HepG2 (cell line): Measurements from ENCODE around the gene CTLA4. TPM values are rescaled to one million over a fixed set of nuclear protein-coding genes. Genes with fewer than 3 reads are reported as not detected.

Experiments used
- ATAC-seq: fragments of 200-7000 bp; cut with Tn5 transposase; 3 replicates; pipeline ENCODE4 v1.9.1; 2020; ENCODE audit warnings: mild to moderate bottlenecking, moderate library complexity
- BruUV-seq: library from RNA; stranded (reverse); fragments of 400-500 nt; replicated peaks from 2 replicates; lab custom pipeline; 2021; lab: Mats Ljungman, UMichigan
- CTCF ChIA-PET: fragments of 300-600 bp; formaldehyde crosslinking; extraction: SDS; loops from one replicate; lab custom pipeline; 2021; ENCODE audit warnings: low total read pairs, inconsistent platforms, low intra/inter-chr PET ratio; lab: Yijun Ruan, JAX
- POLR2A ChIA-PET: fragments of 350-600 bp; sonication (Branson Sonifier 250); formaldehyde crosslinking; loops from one replicate; lab custom pipeline; 2020; ENCODE audit warnings: antibody characterized with exemption, inconsistent platforms; lab: Yijun Ruan, JAX
- DNase-seq: peaks from one replicate; pipeline ENCODE4 v3.0.0-alpha.2; 2015; ENCODE audit warnings: low spot score
- FAIRE-seq: peaks from 3 replicates; lab custom pipeline; 2011; peaks lifted over from hg19 to GRCh38; lab: Jason Lieb, UNC
- H2AFZ ChIP-seq: one replicate; pipeline ENCODE4 v1.6.1; 2011; ENCODE audit warnings: low read length, inconsistent platforms
- H3K27ac ChIP-seq: fragments of 300-600 bp; 3 replicates; pipeline ENCODE4 v1.8.0; 2011; ENCODE audit warnings: mixed run types, mild to moderate bottlenecking, mixed read lengths, low read length, inconsistent platforms; ENCODE audit not compliant: insufficient read depth; ENCODE audit errors: extremely low read length
- H3K27me3 ChIP-seq, 2 experiments: fragments of 200-600 bp in 1 of 2; 2 replicates in 1 of 2; 3 replicates in 1 of 2; pipeline versions ENCODE4 v1.6.0 to v1.8.0; 2011; ENCODE audit warnings: low read length in 2 of 2, mild to moderate bottlenecking in 2 of 2, moderate library complexity in 2 of 2, inconsistent platforms in 1 of 2; ENCODE audit not compliant: insufficient read depth in 2 of 2, control insufficient read depth in 1 of 2
- H3K36me3 ChIP-seq, 2 experiments: fragments of 200-600 bp in 1 of 2; replicated peaks in 1 of 2; 2 replicates in 1 of 2; 3 replicates in 1 of 2; pipeline versions ENCODE4 v1.5.1 to v1.8.0; 2011; ENCODE audit warnings: low read length in 2 of 2, inconsistent platforms in 1 of 2; ENCODE audit not compliant: insufficient read depth in 2 of 2, control insufficient read depth in 1 of 2
- H3K4me1 ChIP-seq: 2 replicates; pipeline ENCODE4 v1.5.1; 2012; ENCODE audit warnings: low read length, inconsistent platforms; ENCODE audit not compliant: insufficient read depth
- H3K4me2 ChIP-seq: 2 replicates; pipeline ENCODE4 v1.6.0; 2011; ENCODE audit warnings: low read depth, low read length, inconsistent platforms
- H3K4me3 ChIP-seq, 3 experiments: fragments of 200-600 bp in 1 of 3; sonication (generic), shearing (Covaris generic) in 1 of 3; replicated peaks in 1 of 3; 2 replicates each; pipeline ENCODE4 v1.5.1; 2011 to 2016; ENCODE audit warnings: low read length in 3 of 3, inconsistent platforms in 2 of 3, low read depth in 2 of 3, mild to moderate bottlenecking in 2 of 3, control low read depth in 1 of 3, mixed read lengths in 1 of 3; ENCODE audit not compliant: insufficient read depth in 1 of 3
- H3K79me2 ChIP-seq: one replicate; pipeline ENCODE4 v1.6.1; 2011; ENCODE audit warnings: low read length, inconsistent platforms; ENCODE audit not compliant: insufficient read depth
- H3K9ac ChIP-seq: 2 replicates; pipeline ENCODE4 v1.6.0; 2011; ENCODE audit warnings: mild to moderate bottlenecking, low read depth, low read length, inconsistent platforms; ENCODE audit not compliant: insufficient read depth
- H3K9me3 ChIP-seq: 2 replicates; pipeline ENCODE4 v1.5.1; 2012; ENCODE audit warnings: mild to moderate bottlenecking, low read length
- H4K20me1 ChIP-seq: 2 replicates; pipeline ENCODE4 v1.6.0; 2011; ENCODE audit warnings: inconsistent platforms, mild to moderate bottlenecking, low read length, moderate library complexity; ENCODE audit not compliant: insufficient read depth
- ATRX ChIP-seq: sonication (generic); formaldehyde crosslinking; IDR thresholded peaks from 2 replicates; pipeline ENCODE4 v1.4.0; 2020; ENCODE audit warnings: missing genetic modification reagents, borderline replicate concordance
- DBP ChIP-seq: sonication (generic); formaldehyde crosslinking; IDR thresholded peaks from 2 replicates; pipeline ENCODE4 v1.4.0; 2020; ENCODE audit warnings: missing genetic modification reagents; ENCODE audit errors: not compliant biosample characterization
- HMG20A ChIP-seq: IDR thresholded peaks from 2 replicates; pipeline ENCODE4 v1.6.1; 2016; ENCODE audit warnings: borderline replicate concordance
- KDM4B ChIP-seq: sonication (generic); formaldehyde crosslinking; IDR thresholded peaks from 2 replicates; pipeline ENCODE4 v1.4.0; 2020; ENCODE audit warnings: missing genetic modification reagents
- MATR3 ChIP-seq: sonication (generic); formaldehyde crosslinking; IDR thresholded peaks from 2 replicates; pipeline ENCODE4 v1.4.0; 2020; ENCODE audit warnings: missing genetic modification reagents
- MBD4 ChIP-seq: IDR thresholded peaks from 2 replicates; pipeline ENCODE4 v1.6.1; 2012; ENCODE audit warnings: low read length, inconsistent platforms, borderline replicate concordance
- NFE2 ChIP-seq: sonication (generic); formaldehyde crosslinking; IDR thresholded peaks from 2 replicates; pipeline ENCODE4 v1.4.0; 2020; ENCODE audit warnings: missing genetic modification reagents
- NKX3-1 ChIP-seq: sonication (generic); formaldehyde crosslinking; IDR thresholded peaks from 2 replicates; pipeline ENCODE4 v1.5.0; 2020; ENCODE audit warnings: missing genetic modification reagents
- NR2F1 ChIP-seq, 2 experiments: fragments of 450-650 bp in 1 of 2; formaldehyde crosslinking in 1 of 2; IDR thresholded peaks; 2 replicates each; pipeline versions ENCODE4 v1.5.0 to v1.6.1; 2016 to 2020; ENCODE audit warnings: mild to moderate bottlenecking in 1 of 2, missing compliant biosample characterization in 1 of 2, missing genetic modification reagents in 1 of 2, moderate library complexity in 1 of 2
- NR2F6 ChIP-seq, 2 experiments: IDR thresholded peaks; 2 replicates each; pipeline ENCODE4 v1.6.1; 2016; ENCODE audit warnings: antibody characterized with exemption in 1 of 2, mild to moderate bottlenecking in 1 of 2
- TFAP4 ChIP-seq: sonication (generic); IDR thresholded peaks from 2 replicates; pipeline ENCODE4 v1.6.1; 2016; ENCODE audit warnings: low read depth, borderline replicate concordance
- TIGD3 ChIP-seq: sonication (generic); formaldehyde crosslinking; IDR thresholded peaks from 2 replicates; pipeline ENCODE4 v1.5.1; 2020; ENCODE audit warnings: mild to moderate bottlenecking, missing genetic modification reagents, borderline replicate concordance
- ZNF329 ChIP-seq: sonication (generic); formaldehyde crosslinking; IDR thresholded peaks from 2 replicates; pipeline ENCODE4 v1.9.0; 2021; ENCODE audit warnings: low read depth, mild to moderate bottlenecking, missing genetic modification reagents
- ZNF747 ChIP-seq: sonication (generic); formaldehyde crosslinking; IDR thresholded peaks from 2 replicates; pipeline ENCODE4 v1.8.1; 2023; ENCODE audit warnings: missing genetic modification reagents, mild to moderate bottlenecking, borderline replicate concordance
- WGBS: methylation state at CpG from one replicate; pipeline ENCODE4 v1.1.6; 2017; ENCODE audit warnings: low lambda C conversion rate; 5-methylcytosine and 5-hydroxymethylcytosine counted together
- in situ Hi-C: cut with HindIII; loops from 2 replicates; pipeline ENCODE4 v1.10.0; 2017; ENCODE audit warnings: low pct_unique_long_range_greater_than_20kb; ENCODE audit not compliant: extremely low pct_ligation_motif_present
- intact Hi-C: fragments of 100-400 bp; cut with micrococcal nuclease; formaldehyde crosslinking; loops from one replicate; pipeline ENCODE4 v1.10.0; 2022; ENCODE audit not compliant: unreplicated experiment
- polyA plus RNA-seq, 8 experiments: library from polyadenylated mRNA; depleted of rRNA in 3 of 8; stranded (reverse) in 7 of 8; unstranded in 1 of 8; fragments of >200 nt; fragmentation: Illumina TruSeq in 4 of 8; extraction: Trizol in 4 of 8; gene quantifications; 2 replicates each; pipeline versions ENCODE4 v1.2.1 to v1.2.3, GENCODE V29; 2011 to 2016; ENCODE audit warnings: low read depth in 4 of 8, missing spikeins in 1 of 8, mixed read lengths in 1 of 8; ENCODE audit not compliant: insufficient read depth in 1 of 8
- total RNA-seq, 5 experiments: library from RNA; depleted of rRNA; stranded (reverse); fragments of >200 nt; fragmentation: Illumina TruSeq; extraction: Trizol; gene quantifications; 2 replicates each; pipeline ENCODE4 v1.2.3, GENCODE V29; 2016; ENCODE audit warnings: low read depth in 1 of 5

CTLA4 gene
- total and polyA plus RNA-seq, 2 of the 13 experiments (the other 11 are each of a cell fraction or from before 2014, with no cell fraction given) = 0.16 TPM; not detected in 1

- no peaks in the 10 kb centered on the region for H3K4me1 ChIP-seq
- H3K4me3 ChIP-seq = no peak overlapping the region
- H4K20me1 ChIP-seq = no peaks in the 10 kb centered on the region
- no peak for ATAC-seq
- H3K4me2 ChIP-seq = no peak overlapping the region
- FAIRE-seq = no peak
- H3K9me3 ChIP-seq = no peaks in the 10 kb centered on the region
- H3K36me3 ChIP-seq = no peaks in the 10 kb centered on the region
- H2AFZ ChIP-seq = no peak overlapping the region
- CTCF ChIA-PET = no interaction called here
- TF ChIP-seq TFAP4 = no peak
- no peak for TF ChIP-seq MATR3 (CRISPR knock-in tag)
- no TSS peak for BruUV-seq
- peaks cover 0 to 3% of the 10 kb centered on the region in 2 experiments; a peak in 1 of 5 replicates for H3K27me3 ChIP-seq
- intact Hi-C loops = no loop called here
- in situ Hi-C loops = no loop called here
- DNase-seq = no peak
- no peak overlapping the region for H3K9ac ChIP-seq
- WGBS = 46% methylated on average over 2 of the region's 2 CpGs
- no peaks in the 10 kb centered on the region for H3K79me2 ChIP-seq
- H3K27ac ChIP-seq = no peak overlapping the region
- POLR2A ChIA-PET = no interaction called here
Observed at GRCh38 chr2:203849010-203849409, 18.6 kb upstream of the CTLA4 start.

GRCh38 chr2:203852760-203853159 is 14.8 kb upstream of the CTLA4 start:
- no peak overlapping the region for H3K9ac ChIP-seq
- BruUV-seq = no TSS peak
- FAIRE-seq (no peak), ATAC-seq (no peak), DNase-seq (no peak)
- H3K79me2 ChIP-seq = no peaks in the 10 kb centered on the region
- CTCF ChIA-PET = no interaction called here
- no peaks in the 10 kb centered on the region for H4K20me1 ChIP-seq
- intact Hi-C loops (no loop called here), in situ Hi-C loops (no loop called here)
- H3K4me2 ChIP-seq = no peak overlapping the region
- no peaks in the 10 kb centered on the region for H3K9me3 ChIP-seq
- no peak overlapping the region for H2AFZ ChIP-seq
- no peak overlapping the region for H3K4me3 ChIP-seq
- WGBS = 24% methylated on average over 2 of the region's 2 CpGs
- POLR2A ChIA-PET = no interaction called here
- H3K27me3 ChIP-seq = peaks cover 0 to 6% of the 10 kb centered on the region in 2 experiments; a peak in 1 of 5 replicates
- no peak overlapping the region for H3K27ac ChIP-seq
- no peaks in the 10 kb centered on the region for H3K36me3 ChIP-seq
- H3K4me1 ChIP-seq = no peaks in the 10 kb centered on the region
- TF ChIP-seq ZNF329 (no peak), ZNF747 (no peak), NKX3-1 (CRISPR knock-in tag) (no peak), NFE2 (no peak), HMG20A (CRISPR knock-in tag) (no peak), MBD4 (no peak), ATRX (no peak), TIGD3 (no peak), NR2F1 (CRISPR knock-in tag; IDR thresholded peaks at IDR 0.05) (no peak), DBP (no peak), KDM4B (CRISPR knock-in tag) (no peak), NR2F6 (IDR thresholded peaks at IDR 0.05) (no peak), NR2F6 (CRISPR knock-in tag; IDR thresholded peaks at IDR 0.05) (no peak)
